ENCODE measurements around the gene PEX1. TPM values are rescaled to one million over a fixed set of nuclear protein-coding genes. Genes with fewer than 3 reads are reported as not detected.
"Not testable (repeated sequence)": the region's sequence is repeated elsewhere in the genome, so short reads cannot be mapped to it uniquely, and the experiment has no call there.

PEX1 gene
- total and polyA plus RNA-seq, 5 donors from 2014 or later, result 7.9 to 23.0 (median 10.1) TPM

DNA sequence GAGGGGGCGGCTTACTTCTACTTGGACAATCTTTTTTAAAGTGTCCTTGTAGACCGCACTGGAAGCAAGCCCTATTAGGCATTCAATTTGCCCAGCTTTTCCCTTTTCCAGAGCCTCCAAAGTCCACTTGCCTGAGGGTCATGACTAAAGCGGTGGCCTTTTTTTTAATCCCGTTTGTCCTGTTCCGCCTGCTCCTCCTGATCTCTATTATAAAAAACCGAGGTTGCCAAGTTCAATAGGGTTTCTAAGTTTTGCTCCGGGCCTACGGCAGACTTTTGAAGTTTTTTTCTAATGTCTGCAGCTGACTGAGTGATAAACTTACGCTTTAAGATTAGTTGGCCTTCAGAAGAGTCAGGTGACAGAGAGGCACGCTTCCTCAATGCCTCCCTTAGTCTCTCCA lies 54.3 kb downstream of the PEX1 start:
- not testable (repeated sequence) for H3K27me3 ChIP-seq (ENCODE audit: control insufficient read depth, insufficient read depth, low read length); H3K4me3 Mint-ChIP-seq; H3K9me3 ChIP-seq (ENCODE audit: control insufficient read depth in 2 of 2, low read length in 2 of 2); H3K4me1 ChIP-seq (ENCODE audit: control insufficient read depth, insufficient read depth, low read length, poor library complexity, severe bottlenecking); H3K27ac Mint-ChIP-seq; H3K27me3 Mint-ChIP-seq; H3K9me3 Mint-ChIP-seq; DNase-seq; H3K4me1 Mint-ChIP-seq; H3K36me3 ChIP-seq (ENCODE audit: control insufficient read depth, insufficient read depth, low read length); ATAC-seq (ENCODE audit: low read depth in 2 of 2); H3K27ac ChIP-seq (ENCODE audit: insufficient read depth, low read length, poor library complexity, severe bottlenecking); H3K4me3 ChIP-seq (ENCODE audit: low read depth, low read length)
- H3K36me3 Mint-ChIP-seq, result peaks cover 18% of the 10 kb centered on the region

- not testable (repeated sequence) for H3K9me3 Mint-ChIP-seq; ATAC-seq (ENCODE audit: low read depth in 2 of 2); H3K27ac ChIP-seq (ENCODE audit: insufficient read depth, low read length, poor library complexity, severe bottlenecking); H3K36me3 ChIP-seq (ENCODE audit: control insufficient read depth, insufficient read depth, low read length); H3K4me1 Mint-ChIP-seq; H3K4me3 Mint-ChIP-seq; H3K9me3 ChIP-seq (ENCODE audit: control insufficient read depth in 2 of 2, low read length in 2 of 2); H3K27me3 Mint-ChIP-seq; H3K27me3 ChIP-seq (ENCODE audit: control insufficient read depth, insufficient read depth, low read length); H3K4me1 ChIP-seq (ENCODE audit: control insufficient read depth, insufficient read depth, low read length, poor library complexity, severe bottlenecking); DNase-seq; H3K4me3 ChIP-seq (ENCODE audit: low read depth, low read length); H3K27ac Mint-ChIP-seq
- peaks cover 22% of the 10 kb centered on the region for H3K36me3 Mint-ChIP-seq
These were observed 59.7 kb downstream of the PEX1 start for GRCh38 chr7:92468589-92468988.

- Histone ChIP-seq H3K36me3 (ENCODE audit: control insufficient read depth, insufficient read depth, low read length) (no peaks in the 10 kb centered on the region), H3K9me3 (ENCODE audit: control insufficient read depth in 2 of 2, low read length in 2 of 2) (no peaks in the 10 kb centered on the region), H3K27me3 (ENCODE audit: control insufficient read depth, insufficient read depth, low read length) (no peaks in the 10 kb centered on the region), H3K4me3 (ENCODE audit: low read depth, low read length) (no peak overlapping the region), H3K27ac (ENCODE audit: insufficient read depth, low read length, poor library complexity, severe bottlenecking) (no peak overlapping the region), H3K4me1 (ENCODE audit: control insufficient read depth, insufficient read depth, low read length, poor library complexity, severe bottlenecking) (no peaks in the 10 kb centered on the region)
- Mint-ChIP-seq H3K9me3 (peaks cover 0 to 8% (median 3%) of the 10 kb centered on the region in 7 donors), H3K27ac (no peak overlapping the region), H3K27me3 (no peaks in the 10 kb centered on the region), H3K36me3 (peaks cover 19% of the 10 kb centered on the region), H3K4me3 (no peak overlapping the region), H3K4me1 (peaks cover 0 to under 1% (median 0%) of the 10 kb centered on the region in 4 donors)
- DNase-seq (no peak), ATAC-seq (ENCODE audit: low read depth in 2 of 2) (no peak)
These were observed 61.6 kb downstream of the PEX1 start for GRCh38 chr7:92466682-92467081.

GRCh38 chr7:92464515-92464914 lies 63.8 kb downstream of the PEX1 start:
- Histone ChIP-seq H3K4me3 (ENCODE audit: low read depth, low read length) (no peak overlapping the region), H3K4me1 (ENCODE audit: control insufficient read depth, insufficient read depth, low read length, poor library complexity, severe bottlenecking) (no peaks in the 10 kb centered on the region), H3K9me3 (ENCODE audit: control insufficient read depth in 2 of 2, low read length in 2 of 2) (no peaks in the 10 kb centered on the region), H3K36me3 (ENCODE audit: control insufficient read depth, insufficient read depth, low read length) (no peaks in the 10 kb centered on the region), H3K27ac (ENCODE audit: insufficient read depth, low read length, poor library complexity, severe bottlenecking) (no peak overlapping the region), H3K27me3 (ENCODE audit: control insufficient read depth, insufficient read depth, low read length) (no peaks in the 10 kb centered on the region)
- no peak overlapping the region for H3K4me3 Mint-ChIP-seq
- H3K27ac Mint-ChIP-seq, result no peak overlapping the region
- ATAC-seq (ENCODE audit: low read depth in 2 of 2) (no peak), DNase-seq (no peak)
- H3K36me3 Mint-ChIP-seq, result peaks cover 14% of the 10 kb centered on the region
- peaks cover 0 to 2% (median under 1%) of the 10 kb centered on the region in 4 donors for H3K4me1 Mint-ChIP-seq
- H3K27me3 Mint-ChIP-seq, result no peaks in the 10 kb centered on the region
- H3K9me3 Mint-ChIP-seq, result peaks cover 0 to 8% (median 3%) of the 10 kb centered on the region in 7 donors

GRCh38 chr7:92462560-92462959 lies 65.8 kb downstream of the PEX1 start:
- ATAC-seq (ENCODE audit: low read depth in 2 of 2), result no peak
- H3K9me3 Mint-ChIP-seq, result peaks cover 0 to 2% (median 0%) of the 10 kb centered on the region in 7 donors
- no peak for DNase-seq
- Histone ChIP-seq H3K4me1 (ENCODE audit: control insufficient read depth, insufficient read depth, low read length, poor library complexity, severe bottlenecking) (no peaks in the 10 kb centered on the region), H3K9me3 (ENCODE audit: control insufficient read depth in 2 of 2, low read length in 2 of 2) (no peaks in the 10 kb centered on the region), H3K27me3 (ENCODE audit: control insufficient read depth, insufficient read depth, low read length) (no peaks in the 10 kb centered on the region), H3K4me3 (ENCODE audit: low read depth, low read length) (no peak overlapping the region), H3K27ac (ENCODE audit: insufficient read depth, low read length, poor library complexity, severe bottlenecking) (no peak overlapping the region), H3K36me3 (ENCODE audit: control insufficient read depth, insufficient read depth, low read length) (no peaks in the 10 kb centered on the region)
- no peak overlapping the region for H3K4me3 Mint-ChIP-seq
- H3K27me3 Mint-ChIP-seq, result no peaks in the 10 kb centered on the region
- H3K4me1 Mint-ChIP-seq, result peaks cover 0 to 2% (median under 1%) of the 10 kb centered on the region in 4 donors
- no peak overlapping the region for H3K27ac Mint-ChIP-seq
- H3K36me3 Mint-ChIP-seq, result peaks cover 9% of the 10 kb centered on the region

GRCh38 chr7:92461027-92462003 lies 67.0 kb downstream of the PEX1 start:
- no peaks in the 10 kb centered on the region for H3K4me1 ChIP-seq (ENCODE audit: control insufficient read depth, insufficient read depth, low read length, poor library complexity, severe bottlenecking)
- H3K9me3 ChIP-seq (ENCODE audit: control insufficient read depth in 2 of 2, low read length in 2 of 2), result no peaks in the 10 kb centered on the region
- H3K4me1 Mint-ChIP-seq, result peaks cover 0 to 2% (median under 1%) of the 10 kb centered on the region in 4 donors
- no peak overlapping the region for H3K27ac Mint-ChIP-seq
- no peak overlapping the region for H3K27ac ChIP-seq (ENCODE audit: insufficient read depth, low read length, poor library complexity, severe bottlenecking)
- peaks cover 3% of the 10 kb centered on the region for H3K36me3 ChIP-seq (ENCODE audit: control insufficient read depth, insufficient read depth, low read length)
- no peaks in the 10 kb centered on the region for H3K9me3 Mint-ChIP-seq
- no peaks in the 10 kb centered on the region for H3K27me3 ChIP-seq (ENCODE audit: control insufficient read depth, insufficient read depth, low read length)
- H3K4me3 ChIP-seq (ENCODE audit: low read depth, low read length), result no peak overlapping the region
- ATAC-seq (ENCODE audit: low read depth in 2 of 2) (peak in 1 of 2 donors; percentile 42), DNase-seq (peak in 2 of 3 donors; percentile 30 to 58)
- no peaks in the 10 kb centered on the region for H3K27me3 Mint-ChIP-seq
- H3K36me3 Mint-ChIP-seq, result peaks cover 9% of the 10 kb centered on the region
- no peak overlapping the region for H3K4me3 Mint-ChIP-seq

- ATAC-seq (ENCODE audit: low read depth in 2 of 2), result no peak
- peaks cover 0 to 2% (median under 1%) of the 10 kb centered on the region in 4 donors for H3K4me1 Mint-ChIP-seq
- no peak for DNase-seq
- no peaks in the 10 kb centered on the region for H3K27me3 Mint-ChIP-seq
- H3K36me3 ChIP-seq (ENCODE audit: control insufficient read depth, insufficient read depth, low read length), result peaks cover 11% of the 10 kb centered on the region
- peaks cover 16% of the 10 kb centered on the region for H3K36me3 Mint-ChIP-seq
- no peaks in the 10 kb centered on the region for H3K9me3 ChIP-seq (ENCODE audit: control insufficient read depth in 2 of 2, low read length in 2 of 2)
- no peaks in the 10 kb centered on the region for H3K27me3 ChIP-seq (ENCODE audit: control insufficient read depth, insufficient read depth, low read length)
- H3K4me1 ChIP-seq (ENCODE audit: control insufficient read depth, insufficient read depth, low read length, poor library complexity, severe bottlenecking), result no peaks in the 10 kb centered on the region
- H3K27ac ChIP-seq (ENCODE audit: insufficient read depth, low read length, poor library complexity, severe bottlenecking), result no peak overlapping the region
- H3K9me3 Mint-ChIP-seq, result no peaks in the 10 kb centered on the region
- no peak overlapping the region for H3K4me3 Mint-ChIP-seq
- no peak overlapping the region for H3K4me3 ChIP-seq (ENCODE audit: low read depth, low read length)
- no peak overlapping the region for H3K27ac Mint-ChIP-seq
These were observed 67.8 kb downstream of the PEX1 start for GRCh38 chr7:92460510-92460909.

- H3K27me3 ChIP-seq (ENCODE audit: control insufficient read depth, insufficient read depth, low read length), result no peaks in the 10 kb centered on the region
- no peak for ATAC-seq (ENCODE audit: low read depth in 2 of 2)
- H3K4me1 ChIP-seq (ENCODE audit: control insufficient read depth, insufficient read depth, low read length, poor library complexity, severe bottlenecking), result no peaks in the 10 kb centered on the region
- Mint-ChIP-seq H3K27me3 (no peaks in the 10 kb centered on the region), H3K9me3 (no peaks in the 10 kb centered on the region), H3K4me3 (no peak overlapping the region), H3K36me3 (peaks cover 16% of the 10 kb centered on the region), H3K4me1 (peaks cover 0 to 2% (median under 1%) of the 10 kb centered on the region in 4 donors), H3K27ac (no peak overlapping the region)
- H3K27ac ChIP-seq (ENCODE audit: insufficient read depth, low read length, poor library complexity, severe bottlenecking), result no peak overlapping the region
- DNase-seq, result no peak
- H3K36me3 ChIP-seq (ENCODE audit: control insufficient read depth, insufficient read depth, low read length), result peaks cover 15% of the 10 kb centered on the region
- no peaks in the 10 kb centered on the region for H3K9me3 ChIP-seq (ENCODE audit: control insufficient read depth in 2 of 2, low read length in 2 of 2)
- H3K4me3 ChIP-seq (ENCODE audit: low read depth, low read length), result no peak overlapping the region
These were observed 68.2 kb downstream of the PEX1 start for GRCh38 chr7:92460109-92460508.
